Dermis blood vessel endothelial cell (primary cell): ENCODE measurements around the gene PTPMT1. TPM values are rescaled to one million over a fixed set of nuclear protein-coding genes. Genes with fewer than 3 reads are reported as not detected.

Experiments used
- DNase-seq: peaks from one replicate; pipeline ENCODE4 v3.0.0; 2010
- total RNA-seq: library from RNA; depleted of rRNA; stranded (reverse); fragments of >200 nt; gene quantifications from 2 replicates; pipeline ENCODE4 v1.2.3, GENCODE V29; 2014

Gene PTPMT1
- total RNA-seq, 1 donor from 2014 or later = 110 TPM

GRCh38 chr11:47586098-47586855 is 20.9 kb downstream of the PTPMT1 start, which contains the start of gene FAM180B:
Gene FAM180B, plus strand, starts transcription at chr11:47586678. Its CDS starts 91 bp downstream, at chr11:47586769.
- DNase-seq = no peak

DNA sequence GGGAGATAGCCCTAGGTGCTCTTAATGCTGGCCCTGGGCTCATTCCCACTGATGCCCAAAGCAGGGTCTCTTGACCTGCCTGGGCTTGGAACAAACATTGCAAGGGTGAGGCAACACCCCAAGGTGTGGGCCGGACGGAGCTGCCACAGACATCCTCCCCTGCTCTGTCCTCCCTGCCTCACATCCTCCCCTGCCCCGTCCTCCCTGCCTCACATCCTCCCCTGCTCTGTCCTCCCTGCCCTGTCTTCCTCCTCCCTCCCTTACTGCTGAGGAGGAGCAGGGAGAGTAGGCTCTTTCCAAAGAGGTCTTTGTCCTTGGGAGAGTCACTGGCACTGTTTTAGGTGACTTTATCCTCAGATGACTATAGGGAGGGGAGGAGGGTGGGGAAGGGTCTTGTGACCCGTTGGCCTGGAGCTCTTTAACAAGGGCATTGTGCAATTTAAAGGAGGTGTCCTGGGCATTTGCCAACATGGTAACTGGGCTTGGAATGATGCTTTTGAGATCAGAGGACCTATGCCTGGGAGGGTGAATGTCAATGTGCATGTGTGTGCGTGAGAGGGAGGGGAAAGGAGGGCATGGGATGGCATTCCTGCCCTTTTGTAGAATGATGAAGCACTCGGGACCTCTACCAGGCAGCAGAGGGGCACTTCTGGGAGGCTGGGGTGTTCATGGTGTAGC is 21.8 kb downstream of the PTPMT1 start:
- no peak for DNase-seq

GRCh38 chr11:47587723-47588326 is 22.4 kb downstream of the PTPMT1 start:
- no peak for DNase-seq

DNA sequence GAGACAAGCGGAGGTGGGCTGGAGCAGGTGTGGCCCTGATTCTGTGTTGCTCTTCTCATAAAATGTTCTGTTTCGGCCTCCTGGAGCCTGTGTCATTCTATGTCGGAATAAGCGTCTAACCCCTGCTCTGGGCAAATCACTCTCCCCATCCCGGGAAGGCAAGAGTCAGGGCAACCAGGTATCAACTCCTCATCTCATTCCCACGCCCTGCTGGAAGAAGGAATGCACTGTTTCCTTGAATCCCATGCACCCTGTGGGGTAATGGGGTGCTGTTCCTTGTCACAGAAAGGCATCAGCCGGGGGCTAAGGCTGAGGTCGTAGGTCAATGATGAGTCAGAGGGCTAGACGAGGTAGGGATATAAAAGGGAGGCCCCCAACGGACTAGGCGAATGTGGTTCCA is 23.7 kb downstream of the PTPMT1 start:
- no peak for DNase-seq

DNA sequence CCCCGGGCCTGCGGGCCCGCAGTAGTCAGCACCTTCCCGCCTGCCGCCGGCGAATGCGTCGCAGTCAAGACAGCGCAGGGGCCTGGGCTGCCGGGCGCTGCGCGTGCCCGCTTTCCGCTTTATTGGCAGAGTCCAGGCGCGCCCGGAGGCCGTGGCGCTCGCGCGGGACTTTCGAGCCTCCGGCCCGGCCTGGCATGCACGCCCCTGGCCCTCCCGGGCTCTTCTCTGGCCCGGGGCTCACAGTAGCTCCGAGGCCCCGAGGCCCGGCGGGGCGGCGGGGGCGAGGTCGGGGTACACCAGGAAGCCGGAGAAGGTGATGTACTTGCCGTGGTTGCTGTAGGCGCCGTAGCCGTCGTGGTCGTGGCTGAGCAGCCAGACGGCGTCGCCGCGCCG is 24.2 kb downstream of the PTPMT1 start:
- no peak for DNase-seq

DNA sequence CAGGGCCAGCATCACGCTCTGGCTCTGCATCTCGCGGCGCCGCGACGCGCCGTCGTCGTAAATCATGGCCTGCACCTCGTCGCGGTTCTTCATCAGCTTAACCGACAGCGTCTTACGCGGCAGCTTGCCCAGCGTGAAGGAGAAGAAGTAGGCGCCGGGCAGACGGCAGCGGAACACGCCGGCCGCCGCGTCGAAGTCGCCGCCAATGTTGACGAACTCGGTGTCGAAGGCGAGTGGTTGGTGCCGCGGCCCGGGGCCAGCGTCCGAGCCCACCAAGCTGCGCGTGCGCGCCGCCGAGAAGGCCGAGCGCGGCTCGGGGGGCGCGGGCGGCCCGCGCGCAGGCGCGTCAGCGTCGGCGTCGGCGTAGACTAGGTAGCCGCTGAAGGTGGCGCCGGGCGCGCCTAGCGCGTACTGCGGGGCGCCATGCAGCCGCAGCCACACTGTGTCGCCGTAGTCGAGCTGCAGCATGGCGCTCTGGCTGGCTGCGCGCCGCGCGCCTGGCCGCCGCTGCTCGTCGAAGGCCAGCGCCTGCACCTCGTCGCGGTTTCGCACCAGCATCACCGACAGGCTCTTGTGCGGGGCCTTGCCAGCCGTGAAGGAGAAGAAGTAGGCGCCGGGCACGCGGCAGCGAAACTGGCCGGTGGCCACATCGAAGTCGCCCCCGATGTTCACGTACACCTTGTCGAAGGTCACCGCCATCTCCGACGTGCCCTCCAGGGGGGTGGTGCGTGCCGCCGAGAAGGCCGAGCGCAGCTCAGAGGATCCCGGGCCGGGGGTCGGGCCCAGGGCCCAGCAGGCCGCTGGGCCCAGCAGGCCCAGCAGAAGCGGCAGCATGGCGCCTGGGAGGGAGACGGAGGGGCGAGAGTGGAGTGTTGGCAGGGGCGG is 24.8 kb downstream of the PTPMT1 start:
- no peak for DNase-seq

- peak; percentile 91 for DNase-seq
These were observed 26.4 kb downstream of the PTPMT1 start for GRCh38 chr11:47591764-47592163.

- peak; percentile 27 for DNase-seq
These were observed 26.9 kb downstream of the PTPMT1 start for GRCh38 chr11:47592251-47592650.

GRCh38 chr11:47592970-47593369 is 27.6 kb downstream of the PTPMT1 start:
- DNase-seq = no peak

DNA sequence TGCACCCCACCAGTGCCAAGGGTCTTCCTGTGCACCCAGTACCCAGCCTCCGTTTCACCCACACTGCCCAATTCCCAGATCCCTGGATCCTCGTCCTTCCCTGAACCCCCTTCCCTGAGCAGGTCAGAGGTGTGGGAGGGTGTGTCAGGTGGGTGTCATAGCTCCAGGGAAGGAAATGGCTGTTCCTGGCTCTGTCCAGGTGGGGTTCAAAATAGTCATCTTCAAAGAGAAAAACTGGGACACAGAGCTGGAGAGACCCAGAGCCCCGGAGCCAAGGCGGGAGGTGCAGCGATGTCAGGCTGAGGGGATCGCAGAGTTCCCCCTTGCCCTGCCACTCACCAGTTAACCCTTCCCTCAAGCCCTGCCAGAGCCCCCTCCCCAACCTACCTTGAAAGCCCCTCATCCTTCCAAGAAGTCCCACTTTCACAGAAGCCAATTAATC is 28.1 kb downstream of the PTPMT1 start:
- DNase-seq = no peak

- no peak for DNase-seq
These were observed 28.8 kb downstream of the PTPMT1 start, which contains the start of gene C1QTNF4 for GRCh38 chr11:47593934-47594855. Gene C1QTNF4, minus strand, starts transcription at chr11:47594411. Its CDS starts 3,601 bp downstream, at chr11:47590810.

DNA sequence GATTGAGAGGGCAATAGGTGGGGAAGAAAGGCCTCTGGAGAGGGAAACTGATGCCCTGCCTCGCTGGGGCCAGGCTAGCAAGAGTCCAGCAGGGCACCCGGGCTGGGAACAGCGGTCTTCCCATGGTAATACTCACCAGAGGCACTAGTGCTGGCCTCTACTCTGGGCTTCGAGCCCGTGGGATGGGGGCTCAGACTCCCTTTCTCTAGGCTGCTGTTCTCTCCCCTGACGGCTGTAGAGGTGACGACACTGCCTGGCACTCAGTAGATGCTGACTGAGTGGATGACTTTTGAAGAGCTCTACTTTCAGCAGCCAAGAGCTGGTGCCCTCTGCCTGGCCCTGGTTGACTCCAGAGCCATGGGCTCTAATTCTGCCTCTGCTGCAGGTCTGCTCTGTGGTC is 29.6 kb downstream of the PTPMT1 start:
- no peak for DNase-seq

DNA sequence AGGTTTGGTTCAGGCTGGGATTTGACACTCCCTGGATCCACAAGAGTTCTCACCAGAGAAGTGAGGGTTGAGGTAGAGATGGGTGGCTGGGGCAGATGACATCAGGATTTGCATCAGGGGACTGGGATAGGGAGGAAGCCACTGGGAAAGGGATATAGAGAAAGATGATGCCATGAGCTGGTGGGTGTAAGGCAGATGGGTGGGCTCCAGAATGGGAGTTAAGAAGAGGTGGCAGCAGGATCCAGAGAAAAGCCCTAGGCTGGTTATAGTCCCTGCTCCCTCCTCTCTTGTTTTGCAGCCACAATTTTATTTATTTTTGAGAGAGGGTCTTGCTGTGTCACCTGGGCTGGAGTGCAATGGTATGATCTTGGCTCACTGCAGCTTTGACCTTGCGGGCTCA is 30.6 kb downstream of the PTPMT1 start:
- DNase-seq = no peak

- no peak for DNase-seq
These were observed 34.5 kb downstream of the PTPMT1 start for GRCh38 chr11:47599902-47600301.

- DNase-seq = no peak
These were observed 37.9 kb downstream of the PTPMT1 start for GRCh38 chr11:47603295-47603694.

- no peak for DNase-seq
These were observed 40.5 kb downstream of the PTPMT1 start for GRCh38 chr11:47605921-47606320.

GRCh38 chr11:47606731-47607130 is 41.3 kb downstream of the PTPMT1 start:
- no peak for DNase-seq

DNA sequence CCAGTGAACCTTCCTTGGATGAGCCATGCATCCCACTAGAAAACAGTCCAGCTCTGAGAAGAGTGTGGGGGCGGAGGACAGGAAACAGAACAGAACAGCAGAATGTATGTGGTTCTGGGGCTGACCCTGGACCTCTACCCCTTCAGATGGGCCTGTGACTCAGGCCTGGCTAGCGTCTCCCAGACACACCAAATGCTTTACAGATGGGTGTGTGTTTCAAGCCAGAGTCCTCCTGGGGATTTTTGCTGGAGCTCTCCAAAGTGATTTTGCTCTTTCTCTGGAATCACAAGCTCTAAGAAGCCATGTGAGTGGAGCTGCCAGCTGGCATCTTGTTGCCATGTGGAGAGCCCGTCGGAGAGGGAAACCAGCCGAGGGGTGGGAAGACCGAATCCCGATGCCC is 42.0 kb downstream of the PTPMT1 start:
- peak; percentile 38 for DNase-seq

- no peak for DNase-seq
These were observed 44.3 kb downstream of the PTPMT1 start for GRCh38 chr11:47609675-47610074.

GRCh38 chr11:47611348-47611794 is 46.0 kb downstream of the PTPMT1 start:
- DNase-seq = no peak

- DNase-seq = no peak
These were observed 49.9 kb downstream of the PTPMT1 start for GRCh38 chr11:47615249-47615648.
